Measurements from ENCODE around the gene UBAC2. TPM values are rescaled to one million over a fixed set of nuclear protein-coding genes. Genes with fewer than 3 reads are reported as not detected.
A peak's percentile ranks its signal among the peaks of the same experiment; 100 is the strongest.

UBAC2 gene
- total RNA-seq, 1 donor from 2014 or later: 59.8 TPM

DNA sequence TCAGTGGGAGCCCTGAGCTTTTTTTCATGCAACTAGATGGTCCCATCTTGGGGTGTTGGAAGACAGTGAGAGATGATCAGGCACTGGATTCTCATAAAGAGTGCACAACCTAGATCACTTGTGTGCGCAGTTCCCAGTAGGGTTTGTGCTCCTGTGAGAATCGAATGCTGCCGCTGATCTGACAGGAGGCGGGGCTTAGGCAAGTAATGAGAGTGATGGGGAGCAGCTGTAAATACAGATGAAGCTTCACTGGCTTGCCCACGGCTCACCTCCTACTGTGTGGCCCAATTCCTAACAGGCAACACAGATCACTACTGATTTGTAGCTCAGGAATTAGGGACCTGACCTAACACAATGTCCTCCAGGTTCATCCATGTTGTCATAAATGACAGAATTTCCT, 43.6 kb upstream of the UBAC2 start:
- no peaks in the 10 kb centered on the region for H3K9me3 Mint-ChIP-seq
- H3K27ac Mint-ChIP-seq (ENCODE audit: unreplicated experiment): no peak overlapping the region
- no peaks in the 10 kb centered on the region for H3K27me3 Mint-ChIP-seq (ENCODE audit: low read depth)

GRCh38 chr13:99158846-99159245, 41.8 kb upstream of the UBAC2 start:
- H3K27me3 Mint-ChIP-seq (ENCODE audit: low read depth): no peaks in the 10 kb centered on the region
- peaks cover 22% of the 10 kb centered on the region for H3K4me1 Mint-ChIP-seq
- no peak overlapping the region for H3K4me3 Mint-ChIP-seq
- H3K9me3 Mint-ChIP-seq: no peaks in the 10 kb centered on the region
- H3K36me3 Mint-ChIP-seq (ENCODE audit: low read depth): no peaks in the 10 kb centered on the region
- peak overlapping the region; percentile 15 for H3K27ac Mint-ChIP-seq (ENCODE audit: unreplicated experiment)
- no peak for DNase-seq (ENCODE audit: low read depth, low spot score)
- no peak for TF ChIP-seq CTCF (conservative IDR thresholded peaks at IDR 0.05)

More for the DNA sequence above, 43.6 kb upstream of the UBAC2 start:
- DNase-seq (ENCODE audit: low read depth, low spot score): no peak
- Mint-ChIP-seq H3K4me3 (no peak overlapping the region), H3K36me3 (ENCODE audit: low read depth) (no peaks in the 10 kb centered on the region), H3K4me1 (peaks cover 12% of the 10 kb centered on the region)
- TF ChIP-seq CTCF (conservative IDR thresholded peaks at IDR 0.05): no peak

DNA sequence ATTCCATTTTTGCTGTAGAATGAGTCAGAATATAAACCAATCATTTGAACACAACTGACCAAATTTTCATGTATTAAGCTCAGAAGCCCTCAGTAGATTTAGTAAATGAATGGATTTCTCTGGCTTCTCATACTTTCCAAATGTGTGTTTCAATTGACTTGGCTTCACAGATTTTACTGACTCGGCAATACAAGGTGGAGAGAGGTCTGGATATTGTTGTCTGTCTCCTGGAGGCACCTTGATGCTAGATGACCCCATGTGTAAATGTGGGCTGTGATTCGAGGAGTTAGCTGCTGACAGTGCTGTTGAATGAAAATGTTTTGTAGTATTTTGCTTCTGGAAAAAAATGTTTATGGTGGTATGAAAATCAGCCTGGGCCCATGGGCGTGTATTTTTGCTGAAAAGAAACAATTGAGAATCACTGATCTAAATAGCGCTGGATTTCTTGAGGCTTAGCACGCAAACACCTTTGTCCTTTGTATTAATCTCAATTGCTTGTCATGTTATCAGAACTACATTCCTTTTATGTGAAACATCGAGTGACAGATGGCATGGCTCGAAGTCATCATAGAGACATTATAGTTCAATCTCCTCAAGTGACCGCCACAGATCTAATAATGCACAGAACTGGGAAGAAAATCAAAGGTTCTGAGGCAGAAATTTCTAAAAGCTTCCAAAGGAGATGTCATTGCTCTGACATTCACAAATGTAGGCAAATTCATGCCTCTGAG, 41.2 kb upstream of the UBAC2 start:
- no peak for DNase-seq (ENCODE audit: low read depth, low spot score)
- TF ChIP-seq CTCF (conservative IDR thresholded peaks at IDR 0.05): no peak
- peaks cover 28% of the 10 kb centered on the region for H3K4me1 Mint-ChIP-seq
- no peaks in the 10 kb centered on the region for H3K27me3 Mint-ChIP-seq (ENCODE audit: low read depth)
- no peak overlapping the region for H3K4me3 Mint-ChIP-seq
- no peaks in the 10 kb centered on the region for H3K36me3 Mint-ChIP-seq (ENCODE audit: low read depth)
- no peak overlapping the region for H3K27ac Mint-ChIP-seq (ENCODE audit: unreplicated experiment)
- no peaks in the 10 kb centered on the region for H3K9me3 Mint-ChIP-seq

DNA sequence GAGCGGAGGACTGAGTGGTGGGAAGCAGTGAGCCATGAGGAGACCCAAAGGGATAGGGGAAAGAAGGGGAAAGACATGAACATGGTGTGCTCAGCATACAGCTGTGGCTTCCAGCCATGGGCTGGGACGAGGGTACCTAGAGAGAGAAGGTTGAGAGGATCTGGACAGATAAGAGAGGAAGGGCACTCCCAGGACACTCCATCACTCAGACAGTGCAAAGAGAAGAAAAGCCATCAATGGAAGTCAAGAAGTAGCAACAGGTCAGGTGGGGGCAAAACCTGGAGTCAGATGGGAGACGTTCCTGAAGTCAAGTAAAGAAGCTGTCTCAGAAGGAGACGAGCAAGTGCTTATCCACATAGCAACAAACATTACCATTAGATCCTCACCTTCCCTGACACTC, 40.2 kb upstream of the UBAC2 start:
- peak overlapping the region; percentile 2 for H3K27ac Mint-ChIP-seq (ENCODE audit: unreplicated experiment)
- DNase-seq (ENCODE audit: low read depth, low spot score): no peak
- TF ChIP-seq CTCF (conservative IDR thresholded peaks at IDR 0.05): no peak
- peaks cover 29% of the 10 kb centered on the region for H3K4me1 Mint-ChIP-seq
- H3K36me3 Mint-ChIP-seq (ENCODE audit: low read depth): no peaks in the 10 kb centered on the region
- no peaks in the 10 kb centered on the region for H3K9me3 Mint-ChIP-seq
- no peaks in the 10 kb centered on the region for H3K27me3 Mint-ChIP-seq (ENCODE audit: low read depth)
- H3K4me3 Mint-ChIP-seq: no peak overlapping the region

- DNase-seq (ENCODE audit: low read depth, low spot score): no peak
- Mint-ChIP-seq H3K36me3 (ENCODE audit: low read depth) (no peaks in the 10 kb centered on the region), H3K27me3 (ENCODE audit: low read depth) (no peaks in the 10 kb centered on the region), H3K9me3 (no peaks in the 10 kb centered on the region), H3K27ac (ENCODE audit: unreplicated experiment) (no peak overlapping the region), H3K4me1 (peaks cover 29% of the 10 kb centered on the region), H3K4me3 (no peak overlapping the region)
- TF ChIP-seq CTCF (conservative IDR thresholded peaks at IDR 0.05): no peak
Observed at GRCh38 chr13:99161512-99161911, 39.1 kb upstream of the UBAC2 start.

All from neural crest cell (in vitro differentiated cells).